ENCODE measurements around the gene TMEM143.
"Not testable (repeated sequence)": the region's sequence is repeated elsewhere in the genome, so short reads cannot be mapped to it uniquely, and the experiment has no call there.

Gene TMEM143

DNA sequence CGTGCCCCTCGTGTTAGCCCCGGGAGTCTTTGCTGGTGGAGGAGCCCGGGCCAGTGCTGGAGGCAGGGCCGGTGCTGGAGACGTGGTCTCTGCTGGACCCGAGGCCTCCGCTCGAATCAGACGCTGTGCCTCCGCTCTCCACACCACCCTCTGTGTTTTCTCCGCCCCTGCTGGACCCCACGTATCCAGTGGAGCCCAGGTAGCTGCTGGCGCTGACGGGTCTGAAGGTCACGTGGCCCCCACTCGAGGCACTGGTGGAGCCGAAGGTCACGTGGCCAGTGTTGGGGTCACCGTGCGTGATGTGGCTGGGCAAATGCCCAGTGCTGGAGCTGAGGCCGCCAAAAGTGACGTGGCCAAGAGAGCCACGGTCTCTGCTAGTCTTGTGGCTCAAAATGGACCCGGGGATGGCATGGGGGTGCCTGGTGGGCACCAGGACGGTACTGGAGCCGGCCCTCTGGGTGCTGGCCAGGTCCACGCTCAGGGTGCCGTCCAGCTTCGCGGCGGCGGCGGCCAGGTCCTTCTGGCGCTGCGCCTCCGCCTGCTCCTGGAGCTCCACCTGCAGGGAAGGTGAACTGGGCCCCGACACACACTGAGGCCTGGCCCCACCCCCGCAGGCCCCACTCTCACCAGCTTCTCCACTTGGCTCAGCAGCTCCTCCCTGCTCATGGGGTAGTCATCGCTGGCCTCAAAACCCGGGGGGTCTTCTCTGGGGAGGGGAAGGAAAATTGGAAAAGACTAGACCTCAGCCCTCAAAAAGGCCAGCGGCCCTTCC, 66.6 kb downstream of the TMEM143 start:
- no peak for DNase-seq (ENCODE audit: low spot score)

DNA sequence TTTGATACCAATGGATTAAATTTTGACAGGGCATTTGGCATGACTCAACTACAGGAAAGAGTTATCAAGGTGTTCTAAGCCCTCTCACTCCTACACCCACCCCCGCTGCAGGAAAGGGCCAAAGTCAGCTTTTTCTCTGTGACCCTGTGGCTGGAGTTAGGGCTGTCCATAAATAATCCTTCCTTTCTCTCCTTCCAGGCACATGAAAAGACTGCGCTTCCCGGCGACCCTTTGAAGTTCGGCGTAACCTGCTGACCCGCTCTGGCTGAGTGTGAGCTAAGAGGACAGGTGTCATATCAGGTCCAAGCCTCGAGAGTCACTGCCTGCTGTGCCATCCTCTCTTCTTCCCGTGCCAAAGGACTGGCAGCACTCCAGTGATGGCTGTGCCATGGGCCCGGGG, 68.3 kb downstream of the TMEM143 start:
- no peak for DNase-seq (ENCODE audit: low spot score)

DNA sequence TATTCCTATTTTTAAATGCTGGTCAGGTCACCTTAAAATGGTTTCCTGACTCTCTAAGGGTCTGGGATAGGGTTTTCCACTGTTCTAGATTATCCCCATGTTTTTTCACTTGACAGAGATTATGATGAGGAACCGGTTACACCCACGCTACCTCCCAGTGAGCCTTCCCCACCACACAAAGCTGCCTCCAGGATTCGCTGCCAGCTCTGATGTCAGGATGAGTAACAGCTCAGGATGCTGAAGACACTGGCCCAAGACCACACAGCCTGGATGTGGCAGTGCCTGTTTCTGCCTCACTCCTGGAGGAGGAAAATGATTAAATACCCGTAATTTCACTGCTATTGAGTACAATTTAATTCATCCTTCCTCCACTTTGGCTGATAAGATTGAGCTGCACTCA, 70.9 kb downstream of the TMEM143 start:
- no peak for DNase-seq (ENCODE audit: low spot score)

GRCh38 chr19:48291489-48291815, 72.3 kb downstream of the TMEM143 start:
- DNase-seq (ENCODE audit: low spot score): not testable (repeated sequence)

DNA sequence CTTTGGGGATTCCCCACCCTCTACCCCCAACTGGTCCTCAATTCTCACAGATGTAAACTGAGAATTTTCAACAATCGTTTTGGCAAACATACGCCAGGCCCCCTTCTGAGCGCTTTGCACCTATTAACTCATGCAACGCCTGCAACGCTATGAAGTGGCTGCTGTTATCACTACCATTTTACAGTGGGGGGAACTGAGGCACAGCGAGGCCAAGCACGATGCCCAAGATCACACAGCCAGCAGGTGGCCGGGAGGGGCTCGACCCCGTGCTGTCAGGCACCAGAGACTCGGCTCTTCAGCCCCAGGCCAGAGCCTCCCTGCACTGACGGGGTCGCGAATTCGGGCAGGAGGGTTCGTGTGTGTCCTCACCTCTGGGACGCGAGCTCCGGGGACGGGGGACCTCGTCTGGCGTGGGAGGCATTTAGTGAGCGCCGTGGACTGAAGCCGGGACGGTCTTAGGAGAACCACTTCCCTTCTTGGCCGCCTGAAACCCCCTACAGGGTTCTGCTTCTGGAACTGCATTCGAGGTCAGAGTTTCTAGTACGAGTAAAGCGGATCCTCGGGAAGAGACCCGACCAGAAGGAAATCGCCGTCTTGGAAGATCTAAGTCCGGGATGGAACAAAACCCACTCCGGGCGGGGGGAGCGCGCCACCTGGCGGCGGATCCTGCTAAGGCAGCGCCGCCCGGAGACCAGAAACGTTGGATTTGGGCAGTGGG, 72.8 kb downstream of the TMEM143 start:
- peak; percentile 42 for DNase-seq (ENCODE audit: low spot score)

GRCh38 chr19:48290401-48290770, 73.4 kb downstream of the TMEM143 start:
- DNase-seq (ENCODE audit: low spot score): no peak

DNA sequence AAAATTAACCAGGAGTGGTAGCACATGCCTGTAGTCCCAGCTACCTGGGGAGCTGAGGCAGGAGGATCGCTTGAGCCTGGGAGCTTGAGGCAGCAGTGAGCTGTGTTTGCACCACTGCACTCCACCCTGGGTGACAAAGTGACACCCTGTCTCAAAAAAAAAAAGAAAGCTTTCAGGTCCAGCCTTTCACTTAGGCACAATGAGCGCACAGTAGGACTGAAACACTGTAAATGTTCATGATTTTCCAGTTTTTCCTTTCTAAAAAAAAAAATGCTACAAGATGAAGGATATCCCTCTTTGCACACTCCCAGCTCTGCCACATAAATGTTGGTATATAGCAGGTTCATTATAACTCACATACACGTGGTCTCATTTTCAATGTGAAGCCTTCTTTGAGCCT, 76.0 kb downstream of the TMEM143 start:
- no peak for DNase-seq (ENCODE audit: low spot score)

- DNase-seq (ENCODE audit: low spot score): no peak
Measured at GRCh38 chr19:48284896-48285295, 78.8 kb downstream of the TMEM143 start.

GRCh38 chr19:48283908-48284307, 79.8 kb downstream of the TMEM143 start:
- no peak for DNase-seq (ENCODE audit: low spot score)
